GM21825 (cell line): ENCODE data around the gene ETV1.
A peak's percentile ranks its signal among the peaks of the same experiment; 100 is the strongest.

Source experiments
- ATAC-seq: cut with Tn5 transposase; IDR thresholded peaks from one replicate; pipeline ENCODE4 v1.9.1; 2021; ENCODE audit warnings: mild to moderate bottlenecking, moderate library complexity; ENCODE audit not compliant: unreplicated experiment

The ETV1 gene

DNA sequence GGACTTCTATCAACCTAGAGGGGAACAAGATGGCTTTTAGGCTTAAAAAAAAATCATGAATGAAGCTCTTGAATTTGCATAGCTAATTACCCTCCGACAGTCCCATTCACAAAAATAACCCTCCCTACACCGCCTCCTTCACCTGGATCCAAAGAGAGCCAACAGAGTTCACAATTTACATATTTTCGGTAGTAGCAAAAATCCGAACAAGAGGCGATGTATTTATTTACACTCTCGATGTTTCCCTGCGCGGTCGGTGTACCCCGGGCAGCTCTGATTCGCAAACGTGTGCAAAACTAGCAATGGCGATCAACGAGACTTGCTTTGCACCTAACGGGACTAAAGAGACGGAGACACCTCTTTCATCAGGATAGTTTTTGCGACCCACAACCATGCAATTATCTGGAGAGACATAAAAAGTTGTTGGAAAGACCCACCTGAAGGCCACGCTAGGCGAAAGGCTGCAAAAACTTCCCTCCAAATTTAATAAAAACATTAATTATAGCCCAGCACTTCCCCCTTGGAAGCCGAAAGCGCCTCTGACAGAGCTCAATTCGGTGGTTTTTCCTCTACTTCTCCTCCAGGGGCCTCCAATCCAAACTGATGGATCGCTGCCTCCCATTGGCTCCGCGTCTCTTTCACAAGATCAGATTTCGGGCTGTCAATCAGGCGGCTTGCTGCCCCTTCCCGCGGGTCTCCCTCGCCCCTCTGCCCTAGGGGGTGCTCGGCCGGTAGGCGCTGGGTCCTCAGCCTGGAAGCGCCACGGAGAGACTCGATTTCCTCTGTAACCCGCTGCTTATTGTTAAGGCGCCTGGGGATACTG, at the start of gene ETV1:
Gene ETV1 (minus strand): TSS at position 541 of the 823 bp plus-strand sequence. CDS start 614 bp downstream, outside the sequence.
- ATAC-seq = no peak

DNA sequence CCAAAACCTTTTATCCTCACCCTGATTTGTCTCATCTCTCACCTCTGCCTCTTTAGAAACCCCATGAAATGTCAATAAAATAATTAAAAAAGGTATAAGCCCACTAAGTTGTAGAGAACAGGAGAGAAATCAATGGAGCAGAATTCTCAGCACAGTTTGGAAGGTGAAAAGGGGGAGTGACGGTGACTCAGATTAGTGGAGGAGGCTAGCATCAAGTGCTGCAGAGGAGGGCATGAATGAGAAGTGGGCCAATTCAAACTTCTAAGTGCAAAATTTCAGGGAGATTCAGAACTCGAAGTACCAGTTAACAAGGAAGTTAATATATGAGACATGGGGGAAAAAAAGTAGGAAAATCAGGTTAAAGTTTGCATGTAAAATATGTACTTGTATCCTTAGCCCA, 34.9 kb upstream of the ETV1 start:
- ATAC-seq = no peak

DNA sequence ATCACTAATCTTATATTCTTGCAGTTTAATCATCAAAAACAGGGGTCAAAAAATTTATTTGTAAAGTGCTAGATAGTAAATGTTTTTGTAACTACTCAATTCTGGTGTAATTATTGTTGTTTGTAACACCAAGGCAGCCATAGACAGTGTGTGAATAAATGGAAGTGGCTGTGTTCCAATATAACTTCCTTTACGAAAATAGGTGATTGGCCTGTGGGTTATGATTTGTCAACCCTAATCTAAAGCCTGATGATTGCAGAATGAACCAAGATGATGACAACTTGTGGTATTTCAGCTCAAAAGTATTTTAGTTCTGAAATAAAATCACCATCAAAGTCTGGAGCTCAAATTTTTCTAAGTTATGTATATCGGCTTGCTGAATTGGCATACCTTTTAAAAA, 34.4 kb upstream of the ETV1 start:
- ATAC-seq = no peak

DNA sequence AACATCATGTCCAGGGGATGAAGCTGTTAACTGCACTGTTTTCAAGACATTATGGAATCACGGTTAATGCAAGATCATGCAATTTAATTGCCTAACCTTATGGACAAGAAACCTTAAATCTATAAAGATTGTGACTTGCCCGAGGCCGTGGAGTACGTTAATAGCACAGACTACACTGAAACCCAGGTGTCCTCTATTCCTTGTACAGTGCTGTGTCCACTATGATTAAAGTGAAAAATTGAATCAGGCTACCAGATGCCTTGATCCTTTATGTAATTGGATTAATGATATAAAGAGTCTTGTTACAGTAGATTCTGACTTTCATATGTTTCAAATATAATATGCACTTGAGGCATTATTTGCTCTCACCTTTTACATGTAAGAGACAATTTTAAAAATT, 33.9 kb upstream of the ETV1 start:
- no peak for ATAC-seq

DNA sequence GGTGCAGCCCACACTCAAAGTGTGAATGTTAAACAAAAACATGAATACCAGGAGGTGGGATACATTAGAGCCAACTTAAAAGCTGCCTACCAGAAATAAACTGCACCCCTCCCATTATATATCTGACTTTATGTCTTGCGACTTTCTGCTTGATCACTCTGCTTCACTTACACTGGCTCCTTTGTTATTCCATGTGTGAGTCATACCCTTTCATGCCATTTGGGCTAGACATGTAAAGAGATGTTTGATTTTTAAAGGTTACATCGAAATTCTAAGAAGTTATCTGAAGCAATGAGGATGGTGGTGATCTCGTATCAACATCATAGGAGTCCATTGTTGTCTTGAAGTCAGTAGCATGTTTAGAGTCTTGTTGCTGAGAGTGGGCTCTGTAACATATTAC, 31.6 kb upstream of the ETV1 start:
- ATAC-seq = no peak

DNA sequence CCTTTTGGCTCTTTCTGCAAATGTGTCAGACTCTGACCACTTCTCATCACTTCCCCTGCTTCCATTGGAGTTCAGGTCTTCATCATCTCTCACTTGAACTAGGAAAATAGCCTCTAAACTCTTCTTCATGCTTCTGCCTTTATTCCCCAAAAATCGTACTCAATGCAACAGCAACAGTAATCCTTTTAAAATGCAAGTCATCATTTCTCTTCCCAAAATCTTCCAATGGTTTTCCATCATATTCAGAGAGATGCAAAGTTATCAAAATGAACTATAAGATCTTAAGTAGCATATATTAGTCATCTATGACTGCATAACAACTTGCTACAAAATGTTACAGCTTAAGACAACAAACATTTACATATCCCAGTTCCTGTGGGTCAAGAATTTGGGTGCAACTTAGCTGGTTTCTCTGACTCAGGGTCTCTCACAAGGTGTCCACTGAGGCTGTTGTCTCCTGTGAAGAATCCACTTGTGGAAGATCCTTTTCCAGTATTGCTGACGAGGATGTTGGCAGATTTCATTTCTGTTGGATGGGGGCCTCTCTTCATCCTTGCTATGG, 31.0 kb upstream of the ETV1 start:
- ATAC-seq = no peak

DNA sequence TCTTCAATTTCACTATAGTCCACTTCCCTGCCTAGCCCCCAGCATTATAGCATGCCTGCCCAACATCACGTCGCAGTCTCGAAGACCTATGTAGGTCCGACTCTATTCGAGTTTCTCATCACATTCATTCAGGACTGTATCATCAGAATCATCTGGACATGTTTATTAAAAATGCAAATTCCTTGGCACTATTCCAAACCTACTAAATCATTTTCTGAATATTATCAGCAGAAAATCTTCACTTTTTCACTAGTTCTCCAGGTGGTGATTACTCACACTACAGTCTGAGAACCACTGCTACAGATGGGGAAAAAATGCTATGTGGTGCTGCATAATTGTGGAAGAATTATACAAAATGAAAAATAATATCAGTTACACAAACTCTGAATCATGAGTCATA, 29.3 kb upstream of the ETV1 start:
- ATAC-seq = no peak

DNA sequence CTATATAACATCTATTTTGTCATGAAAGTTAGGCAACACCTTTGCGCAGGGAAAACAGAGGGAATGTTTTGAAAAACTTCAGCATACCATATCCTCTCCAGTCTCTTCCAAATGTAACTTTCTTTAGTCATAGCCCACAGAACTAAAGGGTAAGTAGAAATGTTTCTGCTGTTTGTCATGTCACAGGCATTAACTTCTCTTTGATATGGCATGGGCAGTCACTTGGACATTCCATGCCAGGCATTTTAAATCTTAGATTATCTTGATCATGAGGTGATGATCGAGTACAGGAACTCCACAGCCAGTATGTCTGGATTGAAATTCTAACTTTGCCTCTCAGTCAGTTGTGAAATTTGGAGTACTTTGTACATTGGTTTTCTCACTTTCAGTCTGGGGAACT, 27.5 kb upstream of the ETV1 start:
- no peak for ATAC-seq

DNA sequence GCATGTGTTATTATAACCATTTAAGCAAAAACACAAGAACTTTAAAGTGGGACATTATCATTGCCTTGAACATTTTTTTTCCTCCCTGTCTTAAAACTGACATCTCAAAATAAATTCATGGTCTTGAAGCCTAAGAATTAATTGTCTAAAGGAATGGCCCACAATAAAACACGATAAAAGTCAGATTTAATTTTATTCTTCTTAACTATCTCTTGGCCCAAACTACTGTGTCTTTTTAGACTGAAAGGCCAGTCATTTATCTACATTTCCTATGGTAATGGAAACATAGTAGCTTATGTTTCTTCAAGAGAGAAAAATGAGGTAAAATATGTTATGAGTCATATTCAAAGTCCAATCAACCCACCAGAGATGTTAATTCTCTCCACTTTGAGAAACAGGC, 24.4 kb upstream of the ETV1 start:
- no peak for ATAC-seq

DNA sequence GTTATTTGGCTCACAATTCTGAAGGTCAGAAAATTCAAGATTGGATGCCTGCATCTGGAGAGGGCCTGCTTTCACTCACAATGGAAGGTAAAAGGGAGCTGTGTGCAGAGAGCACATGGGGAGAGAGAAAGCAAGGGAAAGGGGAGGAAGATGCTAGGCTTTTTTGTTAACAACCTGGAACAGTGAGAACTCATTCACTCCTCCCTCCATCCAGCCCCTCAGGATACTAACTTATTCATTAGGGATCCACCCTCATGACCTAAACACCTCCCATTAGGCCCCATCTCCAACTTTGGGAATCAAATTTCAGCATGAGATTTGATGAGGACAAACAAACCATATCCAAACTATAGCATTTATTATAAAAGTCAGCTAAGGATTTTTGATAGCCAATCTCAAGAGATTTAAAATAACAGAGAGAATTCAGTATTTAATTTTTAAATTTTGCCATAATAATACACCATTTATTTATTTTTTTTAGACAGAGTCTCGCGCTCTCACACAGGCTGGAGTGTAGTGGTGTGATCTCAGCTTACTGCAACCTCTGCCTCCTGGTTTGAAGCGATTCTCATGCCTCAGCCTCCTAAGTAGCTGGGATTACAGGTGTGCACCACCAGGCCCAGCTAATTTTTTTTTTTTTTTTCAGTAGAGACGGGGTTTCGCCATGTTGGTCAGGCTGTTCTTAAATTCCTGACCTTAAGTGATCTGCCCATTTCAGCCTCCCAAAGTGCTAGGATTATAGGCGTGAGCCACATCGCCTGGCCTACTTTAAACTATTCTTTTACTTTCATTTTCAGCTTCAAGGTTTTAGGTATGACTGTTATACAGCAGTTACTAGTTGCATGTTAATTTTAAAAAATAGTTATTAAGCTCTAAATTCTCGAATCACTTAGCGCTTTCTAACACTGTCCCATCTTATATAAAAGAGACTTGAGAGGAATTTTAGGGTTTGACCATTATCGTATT, 20.3 kb upstream of the ETV1 start:
- no peak for ATAC-seq

GRCh38 chr7:14001139-14001538, 11.7 kb upstream of the ETV1 start:
- ATAC-seq = no peak

GRCh38 chr7:14000247-14000646, 10.8 kb upstream of the ETV1 start:
- no peak for ATAC-seq

DNA sequence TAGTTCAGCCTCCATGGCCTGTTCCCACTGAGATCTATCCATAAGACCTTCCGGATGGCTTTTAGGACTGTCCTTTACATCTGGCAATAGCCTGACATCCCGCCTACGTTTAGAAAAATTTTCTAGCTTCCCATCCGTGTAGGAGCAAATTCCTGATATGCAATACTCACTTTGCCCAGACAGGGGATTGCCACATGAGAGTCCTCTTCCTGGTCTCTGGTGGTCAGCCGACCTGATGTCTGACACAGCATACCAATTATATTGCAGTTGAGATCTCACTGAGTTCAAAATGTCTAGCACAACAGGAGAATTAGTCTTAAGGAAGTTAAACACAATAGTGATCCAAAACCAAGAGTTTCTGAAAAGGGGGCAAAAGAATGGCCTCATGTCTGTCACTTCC, 9.4 kb upstream of the ETV1 start:
- ATAC-seq = no peak

- no peak for ATAC-seq
Observed at GRCh38 chr7:13992596-13992964, 3.1 kb upstream of the ETV1 start.

GRCh38 chr7:13991791-13992595, 2.5 kb upstream of the ETV1 start:
- ATAC-seq = no peak

- ATAC-seq = peak; percentile 74
Observed at GRCh38 chr7:13990984-13991790, 1.7 kb upstream of the ETV1 start.

GRCh38 chr7:13990319-13990983, 985 bp upstream of the ETV1 start:
- ATAC-seq = peak; percentile 46

DNA sequence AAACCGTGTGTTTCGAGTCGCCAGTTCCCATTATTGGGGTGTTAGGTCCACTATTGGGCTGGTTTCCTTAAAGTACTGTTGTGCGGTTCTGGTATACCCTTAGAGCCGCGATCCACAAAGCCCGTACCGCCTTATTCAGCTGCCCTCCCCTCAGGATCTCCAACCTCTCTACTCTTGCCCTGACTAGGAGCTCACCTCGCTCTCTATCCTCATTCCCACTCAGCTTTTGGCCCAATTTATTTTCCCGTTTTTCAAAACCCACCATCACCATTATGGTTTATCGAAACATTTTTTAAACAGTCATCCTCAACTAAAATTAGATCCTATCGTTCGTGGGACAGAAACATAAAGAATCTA, 461 bp upstream of the ETV1 start:
- ATAC-seq = no peak

DNA sequence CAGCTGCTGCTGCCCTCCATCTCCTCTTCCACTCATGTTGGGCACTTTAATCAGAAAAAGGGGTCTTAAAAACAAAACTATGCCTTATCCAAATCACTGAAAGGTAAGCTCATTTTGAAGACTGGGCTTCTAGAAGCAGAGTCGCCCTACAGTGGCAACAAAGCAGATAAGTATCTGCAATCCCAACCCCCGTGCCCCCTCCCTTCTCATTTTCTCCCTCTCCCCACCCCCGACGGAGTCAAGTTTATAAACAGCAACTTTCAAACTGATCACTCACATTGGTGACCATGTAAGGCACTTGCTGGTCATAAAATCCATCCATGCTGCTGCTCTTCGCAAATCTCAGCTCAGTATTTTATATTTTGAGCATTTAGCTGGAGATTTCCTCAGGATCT, 738 bp downstream of the ETV1 start:
- no peak for ATAC-seq

DNA sequence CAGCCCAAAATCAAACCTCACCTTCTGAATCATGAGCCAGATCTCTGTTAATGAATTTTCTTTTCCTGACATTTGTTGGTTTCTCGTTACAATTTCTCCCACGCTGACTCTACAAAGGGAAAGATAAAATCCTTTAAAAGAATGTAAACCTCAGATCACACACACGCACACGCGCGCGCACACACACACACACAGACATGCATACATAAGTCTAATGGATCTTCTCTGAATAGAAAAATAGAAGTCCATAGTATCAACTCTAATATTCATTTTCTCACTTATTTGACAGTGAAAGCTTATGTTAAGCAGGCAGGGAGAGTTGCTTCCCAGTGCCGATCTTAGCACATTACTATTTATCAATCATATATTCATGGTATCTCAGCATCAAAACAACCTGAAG, 1.4 kb downstream of the ETV1 start:
- ATAC-seq = no peak
